HG02571 (cell line): ENCODE data around the gene ASCC2.
"Not testable (repeated sequence)": the region's sequence is repeated elsewhere in the genome, so short reads cannot be mapped to it uniquely, and the experiment has no call there.

Source experiments
- ATAC-seq: cut with Tn5 transposase; IDR thresholded peaks from one replicate; pipeline ENCODE4 v1.9.1; 2021; ENCODE audit warnings: mild to moderate bottlenecking, moderate library complexity; ENCODE audit not compliant: unreplicated experiment

The ASCC2 gene

DNA sequence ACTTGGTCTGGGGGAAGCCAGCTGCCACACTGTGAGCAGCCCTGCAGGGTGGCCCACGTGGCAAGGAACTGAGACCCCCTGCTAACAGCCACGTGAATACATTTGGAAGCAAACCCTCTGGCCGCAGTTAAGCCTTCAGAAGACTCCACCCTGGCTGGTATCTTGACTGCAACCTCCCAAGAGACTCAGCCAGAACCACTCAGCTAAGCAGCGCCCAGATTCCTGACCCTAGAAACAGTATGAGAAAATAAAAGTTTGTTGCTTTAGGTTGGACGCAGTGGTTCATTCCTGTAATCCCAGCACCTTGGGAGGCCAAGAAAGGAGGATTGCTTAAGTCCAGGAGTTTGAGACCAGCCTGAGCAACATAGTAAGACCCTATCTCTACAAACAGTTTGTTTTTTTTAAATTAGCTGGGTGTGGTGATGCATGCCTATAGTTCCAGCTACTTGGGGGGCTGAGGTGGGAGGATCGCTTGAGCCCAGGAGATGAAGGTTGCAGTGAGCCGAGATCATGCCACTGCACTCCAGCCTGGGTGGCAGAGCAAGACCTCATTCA, 79.9 kb downstream of the ASCC2 start:
- no peak for ATAC-seq

DNA sequence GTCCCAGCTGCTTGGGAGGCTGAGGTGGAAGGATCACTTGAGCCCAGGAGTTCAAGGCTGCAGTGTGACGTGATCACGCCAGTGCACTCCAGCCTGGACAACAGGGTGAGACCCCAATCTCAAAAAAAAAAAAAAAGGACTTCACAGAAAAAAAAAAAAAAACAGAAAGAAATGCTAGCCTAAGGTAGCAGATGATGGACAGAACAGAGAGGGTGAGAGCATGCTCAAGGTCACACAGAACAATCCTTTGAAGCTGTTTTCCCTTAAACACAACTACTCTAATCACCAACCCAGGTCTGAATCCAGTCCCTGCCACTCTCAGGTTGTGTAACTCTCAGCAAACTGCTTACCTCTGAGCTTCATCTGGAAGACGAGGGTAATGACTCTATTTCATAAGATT, 81.0 kb downstream of the ASCC2 start:
- no peak for ATAC-seq

DNA sequence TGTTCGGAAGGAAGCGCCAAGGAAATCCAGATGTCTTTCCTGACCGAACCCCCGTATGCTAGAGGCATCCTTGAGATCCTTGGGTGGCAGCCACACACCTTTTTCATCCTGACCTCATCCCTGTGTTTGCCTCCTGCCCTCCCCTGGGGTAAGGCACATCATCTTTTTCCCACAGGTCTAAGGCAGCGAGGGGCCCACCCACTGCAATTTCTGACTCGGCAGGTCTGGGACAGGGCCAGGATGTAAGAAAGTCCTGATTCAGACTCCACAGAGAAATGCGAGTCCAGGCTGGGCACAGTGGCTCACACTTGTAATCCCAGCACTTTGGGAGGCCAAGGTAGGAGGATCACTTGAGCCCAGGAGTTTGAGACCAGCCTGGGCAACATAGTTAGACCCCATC, 81.7 kb downstream of the ASCC2 start:
- ATAC-seq, result no peak

DNA sequence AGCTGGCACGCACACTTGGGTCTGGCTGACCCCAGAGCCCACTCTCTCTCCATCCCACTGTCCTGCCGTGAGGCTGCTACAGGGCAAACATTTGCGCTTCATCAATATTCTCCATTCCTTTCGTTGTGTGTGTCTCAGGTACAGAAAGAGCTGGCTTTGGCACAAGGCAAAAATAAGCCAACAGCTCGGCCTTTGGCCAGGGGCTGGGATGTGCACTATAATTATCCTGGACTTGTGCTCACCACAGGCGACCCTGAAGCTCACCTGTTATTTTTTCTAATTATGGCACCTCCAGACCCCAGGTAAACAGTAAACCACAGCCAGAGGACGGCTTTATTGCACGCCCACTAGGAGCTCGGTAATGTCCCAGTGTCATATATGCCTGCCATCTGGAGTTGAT, 82.2 kb downstream of the ASCC2 start:
- ATAC-seq, result no peak

DNA sequence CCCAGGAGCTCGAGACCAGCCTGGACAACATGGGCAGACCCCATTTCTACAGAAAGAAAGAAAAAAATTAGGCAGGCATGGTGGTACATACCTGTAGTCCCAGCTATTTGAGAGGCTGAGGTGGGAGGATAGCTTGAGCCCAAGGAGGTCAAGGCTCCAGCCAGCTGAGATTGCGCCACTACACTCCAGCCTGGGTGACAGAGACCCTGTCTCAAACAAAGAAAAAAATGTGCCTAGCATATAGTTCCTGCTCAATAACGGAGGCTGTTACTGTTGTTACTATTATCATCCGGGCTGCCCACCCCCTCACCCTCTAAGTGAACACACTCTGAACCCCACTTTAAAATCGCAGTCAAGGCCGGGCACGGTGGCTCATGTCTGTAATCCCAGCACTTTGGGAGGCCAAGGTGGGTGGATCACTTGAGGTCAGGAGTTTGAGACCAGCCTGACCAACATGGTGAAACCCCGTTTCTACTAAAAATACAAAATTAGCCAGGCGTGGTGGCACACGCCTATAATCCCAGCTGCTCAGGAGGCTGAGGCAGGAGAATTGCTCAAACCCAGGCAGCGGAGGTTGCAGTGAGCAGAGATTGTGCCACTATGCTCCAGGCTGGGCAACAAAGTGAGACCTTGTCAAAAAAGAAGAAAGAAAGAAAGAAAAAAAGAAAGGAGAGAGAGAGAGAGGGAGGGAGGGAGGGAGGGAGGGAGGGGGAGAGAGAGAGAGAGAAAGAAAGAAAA, 83.2 kb downstream of the ASCC2 start:
- ATAC-seq, result not testable (repeated sequence)

DNA sequence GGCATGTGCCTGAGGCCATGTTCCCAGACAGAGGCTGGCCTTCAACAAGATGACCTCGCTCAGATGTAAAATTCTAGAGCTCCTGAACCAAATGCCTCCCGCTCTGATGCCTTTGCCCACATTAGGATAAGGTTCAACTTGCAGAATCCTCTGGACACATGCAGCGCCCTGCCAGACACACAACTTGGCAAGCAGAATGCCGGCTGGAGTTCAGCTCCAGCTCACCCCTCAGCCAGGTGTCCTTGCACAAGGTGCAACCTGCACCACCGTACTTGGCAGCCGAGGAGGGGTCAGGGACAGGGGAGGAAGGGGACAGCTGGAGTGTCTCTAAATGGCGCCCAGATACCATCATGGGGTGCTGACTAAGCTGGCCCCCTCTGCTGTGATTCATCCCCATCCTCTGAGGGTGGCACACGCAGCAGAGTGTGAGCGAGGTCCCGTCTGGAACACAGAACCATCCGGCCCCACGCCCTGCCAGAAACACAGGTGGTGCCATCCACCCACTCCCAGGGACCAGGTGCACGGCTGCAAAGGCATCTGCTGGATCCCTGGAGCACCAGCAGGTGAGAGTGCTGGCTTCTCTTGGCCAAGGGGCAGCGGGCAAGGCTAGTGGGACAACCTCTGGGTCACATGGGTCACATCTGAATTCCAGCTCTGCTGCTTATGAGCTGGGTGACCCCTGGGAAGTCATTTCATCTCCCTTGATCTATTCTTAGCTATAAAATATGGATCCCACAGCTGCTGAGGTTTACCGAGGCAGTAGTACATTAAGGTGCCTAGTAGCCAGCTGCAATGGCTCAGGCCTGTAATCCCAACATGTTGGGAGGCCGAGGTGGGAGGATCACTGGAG, 84.0 kb downstream of the ASCC2 start:
- no peak for ATAC-seq

DNA sequence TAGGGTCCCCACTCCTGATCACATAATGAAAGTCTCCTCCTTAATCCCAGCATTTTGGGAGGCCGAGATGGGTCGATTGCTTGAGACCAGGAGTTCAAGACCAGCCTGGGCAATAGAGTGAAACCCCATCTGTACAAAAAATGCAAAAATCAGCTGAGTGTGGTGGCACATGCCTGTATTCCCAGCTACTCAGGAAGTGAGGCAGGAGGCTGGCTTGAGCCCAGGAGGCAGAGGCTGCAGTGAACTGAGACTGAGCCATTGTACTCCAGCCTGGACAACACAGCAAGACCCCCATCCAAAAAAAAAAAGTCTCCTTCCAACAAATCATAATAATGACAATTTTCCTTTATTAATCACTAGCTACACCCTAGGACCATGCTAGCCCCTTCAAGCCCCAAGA, 86.4 kb downstream of the ASCC2 start:
- ATAC-seq, result no peak

DNA sequence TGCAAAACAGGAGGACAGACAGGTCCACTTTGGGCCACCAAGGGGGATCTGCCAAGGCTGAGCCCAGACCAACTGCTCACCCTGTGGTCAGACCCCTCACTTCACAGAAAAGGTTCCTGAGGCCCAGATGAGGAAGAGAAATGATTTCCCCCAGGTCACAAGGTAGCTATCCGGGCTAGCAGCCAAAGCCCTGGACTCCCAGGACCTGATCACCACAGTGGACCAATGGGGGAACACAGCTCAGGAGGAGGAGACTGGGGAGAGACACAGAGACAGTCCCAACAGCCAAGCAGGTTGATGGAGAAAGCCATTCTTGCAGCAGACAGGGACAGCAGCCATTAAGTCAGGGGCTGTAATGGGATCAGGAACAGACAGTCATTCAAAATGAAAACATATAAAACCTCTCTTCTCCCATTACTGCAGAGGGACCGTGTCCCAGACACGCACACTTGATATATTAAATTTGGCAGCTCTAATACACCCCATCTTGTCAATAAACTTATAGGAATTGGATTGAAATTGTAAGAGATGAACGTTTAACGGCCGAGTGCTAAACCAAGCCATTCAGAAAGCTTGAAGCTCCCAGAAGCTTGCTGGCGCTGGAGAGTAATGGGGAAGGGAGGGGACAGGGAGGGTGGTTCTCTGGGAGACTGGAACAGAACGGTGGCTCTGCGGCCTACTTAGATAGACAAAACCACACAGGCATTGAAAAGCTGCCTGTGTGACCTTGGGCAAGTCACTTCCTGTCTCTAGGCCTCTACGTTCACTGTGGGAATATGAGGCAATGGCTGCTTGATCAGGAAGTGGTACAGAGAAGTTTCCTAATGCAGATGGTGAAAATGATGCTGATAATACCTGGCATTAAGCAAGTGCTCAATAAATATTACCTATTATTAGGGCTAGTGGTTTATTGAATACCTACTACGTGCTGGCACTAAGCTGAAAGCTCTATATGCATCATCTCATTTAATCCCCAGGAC, 87.2 kb downstream of the ASCC2 start:
- ATAC-seq, result no peak

DNA sequence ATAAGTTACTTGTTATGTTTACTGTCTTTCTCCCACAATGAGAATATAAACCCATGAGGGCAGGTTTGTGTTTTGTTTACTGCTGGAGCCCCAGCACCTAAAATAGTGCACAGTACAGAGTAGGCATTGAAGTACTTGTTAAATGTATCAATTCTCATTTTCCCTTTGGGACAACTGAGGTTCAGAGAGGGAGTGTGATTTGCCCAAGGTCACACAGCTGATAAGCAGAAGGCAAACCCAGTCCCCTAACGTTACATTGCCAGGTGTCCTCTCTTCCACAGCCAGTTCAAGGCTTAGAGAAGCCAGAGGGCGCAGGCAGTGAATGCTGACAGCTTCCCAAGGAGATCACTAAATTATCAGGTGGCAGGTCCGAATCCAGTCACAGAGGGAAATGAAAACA, 88.0 kb downstream of the ASCC2 start:
- no peak for ATAC-seq

DNA sequence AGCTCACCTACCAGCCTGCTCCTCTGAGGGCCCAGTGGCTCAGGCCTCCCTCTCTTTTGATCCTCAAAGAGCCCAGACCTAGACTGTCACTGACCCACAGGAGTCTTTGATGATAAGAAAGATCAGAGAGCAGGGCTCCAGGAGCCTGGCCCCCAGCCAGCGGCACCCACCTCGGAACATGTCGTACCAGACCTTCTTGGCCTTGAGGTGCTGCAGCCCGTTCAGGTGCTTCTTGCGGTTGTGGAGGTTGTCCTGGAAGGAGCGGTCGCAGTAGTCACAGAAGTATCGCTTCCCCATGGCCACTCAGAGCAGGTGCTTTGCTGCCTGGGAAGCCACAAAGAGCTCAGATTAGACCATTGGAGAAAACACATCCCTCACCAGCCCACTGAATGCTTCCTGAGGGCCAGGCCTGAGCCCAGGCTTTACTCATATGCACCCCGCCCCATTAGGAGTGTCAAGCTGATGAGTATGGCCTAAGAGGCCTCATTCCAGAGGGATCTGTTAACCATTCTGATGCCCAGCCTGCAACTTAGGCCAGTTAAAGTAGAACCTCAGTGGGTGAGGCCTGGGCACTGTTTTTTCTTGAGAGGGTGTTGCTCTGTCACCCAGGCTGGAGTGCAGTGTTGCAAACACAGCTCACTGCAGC, 89.7 kb downstream of the ASCC2 start:
- ATAC-seq, result no peak

DNA sequence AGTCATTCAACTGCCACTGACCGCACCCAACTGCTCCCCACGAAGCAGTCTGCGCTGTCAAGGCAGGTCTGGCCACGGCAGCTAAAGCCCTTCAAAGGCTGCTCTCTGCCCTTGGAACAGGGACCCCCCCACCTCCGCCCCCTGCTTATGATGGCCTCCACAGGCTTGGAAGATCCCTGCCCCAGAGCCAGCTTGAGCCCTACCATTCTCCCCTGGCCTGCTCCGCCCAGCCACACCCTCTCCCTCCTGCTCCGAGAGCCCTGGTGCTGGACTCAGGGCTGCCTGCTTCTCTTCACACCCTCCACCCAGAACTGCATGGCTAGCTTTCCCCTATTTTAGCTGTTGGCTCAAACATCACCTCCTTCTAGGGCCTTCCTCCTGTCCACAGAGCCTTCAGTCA, 90.2 kb downstream of the ASCC2 start:
- no peak for ATAC-seq

DNA sequence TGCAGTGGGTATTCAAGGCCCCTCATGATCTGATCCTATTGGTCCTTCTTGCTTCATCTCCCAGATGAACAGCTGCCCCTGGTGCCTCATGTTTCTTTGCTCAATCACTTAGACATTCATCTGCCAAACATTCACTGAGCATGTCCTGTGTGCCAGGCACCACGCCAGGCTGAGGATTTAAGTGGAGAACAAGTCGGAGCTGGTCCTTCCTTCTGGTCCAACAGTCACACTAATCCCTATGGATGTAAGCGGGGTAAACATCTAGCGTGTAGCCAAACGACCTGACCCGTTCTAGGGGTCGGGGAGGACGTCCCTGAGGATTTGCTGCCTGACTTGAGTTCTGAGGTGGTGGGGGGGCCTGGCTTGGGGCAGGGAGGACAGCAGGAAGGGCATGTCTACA, 93.2 kb downstream of the ASCC2 start:
- no peak for ATAC-seq

DNA sequence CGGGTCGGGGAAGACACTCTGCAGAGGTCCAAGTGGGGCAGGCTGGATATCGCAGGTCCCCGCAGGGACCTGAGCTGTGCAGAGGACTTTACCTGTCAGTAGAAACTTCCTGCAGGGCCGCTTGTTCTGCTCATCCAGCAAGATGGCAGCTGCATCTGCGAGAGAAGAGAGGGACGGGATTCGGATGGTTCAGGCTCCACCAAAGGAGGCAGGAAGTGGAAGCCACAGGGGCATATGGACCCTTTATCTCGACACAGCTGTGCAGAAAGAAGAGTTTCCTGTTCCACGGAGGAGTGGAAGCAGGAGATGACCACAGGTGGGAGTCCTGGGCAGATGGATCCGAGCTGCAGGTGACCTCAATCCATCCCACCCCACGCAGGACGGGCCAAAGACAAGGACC, 95.7 kb downstream of the ASCC2 start:
- ATAC-seq, result no peak

DNA sequence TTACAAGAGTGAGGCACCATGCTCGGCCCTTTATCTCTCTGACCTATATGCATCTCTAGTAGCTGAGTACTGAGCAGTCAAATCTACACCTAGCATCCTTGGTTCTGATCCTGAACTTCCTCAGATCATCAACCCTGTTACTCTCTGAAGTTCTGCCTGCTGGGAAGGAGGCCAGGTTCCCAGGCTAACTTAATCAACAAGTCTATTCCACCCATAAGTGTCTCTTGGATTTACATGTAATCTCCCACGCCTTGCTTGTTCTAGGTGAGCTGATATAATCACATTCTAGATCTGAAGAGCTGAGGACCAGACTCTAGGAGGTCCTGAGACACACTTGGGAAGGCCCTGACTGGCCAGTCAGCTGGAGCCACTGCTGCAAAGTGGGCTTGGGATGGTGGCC, 96.1 kb downstream of the ASCC2 start:
- no peak for ATAC-seq

DNA sequence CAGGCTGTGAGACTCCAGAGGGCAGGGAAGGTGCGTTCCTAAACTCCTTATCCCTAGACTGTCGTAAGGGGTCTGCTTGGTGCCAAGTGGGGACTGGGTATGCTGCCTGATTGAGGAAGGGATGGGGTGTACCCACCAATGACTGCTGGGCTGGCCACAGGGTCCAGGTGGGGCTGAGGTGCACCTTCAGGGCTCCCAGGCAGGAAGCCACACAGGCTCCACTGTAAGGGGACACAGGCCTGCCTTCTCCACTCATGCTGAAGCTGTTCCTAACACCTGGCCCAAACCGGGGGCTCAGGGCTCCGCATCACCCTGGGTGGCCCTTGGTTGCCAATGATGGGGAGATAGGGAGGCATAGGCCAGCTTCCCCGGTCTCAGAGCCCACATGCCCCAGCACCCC, 97.9 kb downstream of the ASCC2 start:
- ATAC-seq, result no peak

DNA sequence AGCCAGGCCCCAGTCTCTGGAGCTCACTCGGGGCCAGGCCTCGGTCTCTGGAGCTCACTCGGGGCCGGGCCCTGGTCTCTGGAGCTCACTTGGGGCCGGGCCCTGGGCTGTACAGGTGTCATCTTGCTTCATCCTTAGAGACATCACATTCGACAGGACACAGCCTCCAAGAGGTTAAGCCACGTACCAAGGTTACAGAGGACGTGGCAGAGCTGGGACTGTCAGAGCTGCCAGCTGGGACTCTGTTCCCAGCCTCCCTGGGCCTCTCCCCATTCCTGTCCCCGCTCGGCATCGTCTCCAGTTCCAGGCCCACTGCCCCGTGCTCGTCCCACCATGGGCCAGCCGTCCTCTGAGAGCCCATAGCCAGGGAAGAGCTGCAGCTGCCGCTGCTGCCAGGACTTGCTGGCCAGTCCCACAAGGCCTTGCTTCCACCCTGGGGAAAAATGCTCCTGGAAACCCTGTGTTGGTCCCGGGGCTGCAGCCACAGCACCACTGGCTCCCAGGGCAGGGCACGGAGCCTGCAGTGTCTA, 98.7 kb downstream of the ASCC2 start:
- no peak for ATAC-seq
